A549 (cell line): ENCODE measurements around the gene UBXN7.

Experiments used
- CHD2 ChIP-seq: fragments of 150-350 bp; IDR thresholded peaks from 2 replicates; pipeline ENCODE4 v1.6.1; 2014; ENCODE audit warnings: low read length; ENCODE audit not compliant: partially characterized antibody
- JUN ChIP-seq, 2 experiments: fragments of >200 bp; sonication (Bioruptor Twin); formaldehyde crosslinking; IDR thresholded peaks; 2 replicates in 1 of 2; 3 replicates in 1 of 2; pipeline ENCODE4 v1.6.1; 2016 to 2017
- JUNB ChIP-seq: fragments of >200 bp; sonication (Bioruptor Twin); formaldehyde crosslinking; IDR thresholded peaks from 2 replicates; pipeline ENCODE4 v1.6.1; 2016
- MAZ ChIP-seq: fragments of 150-350 bp; IDR thresholded peaks from 2 replicates; pipeline ENCODE4 v1.6.1; 2014; ENCODE audit warnings: antibody characterized with exemption, low read depth, low read length, borderline replicate concordance
- POLR2A ChIP-seq: IDR thresholded peaks from 2 replicates; pipeline ENCODE4 v1.6.1; 2012; ENCODE audit warnings: mild to moderate bottlenecking, low read length
- RAD21 ChIP-seq, 2 experiments: fragments of >200 bp in 1 of 2; sonication (Bioruptor Twin) in 1 of 2; formaldehyde crosslinking in 1 of 2; IDR thresholded peaks in 1 of 2; conservative IDR thresholded peaks in 1 of 2; 2 replicates in 1 of 2; 3 replicates in 1 of 2; pipeline ENCODE4 v1.6.1; 2012 to 2018; ENCODE audit warnings: inconsistent platforms in 1 of 2
- RCOR1 ChIP-seq: fragments of 150-350 bp; IDR thresholded peaks from 2 replicates; pipeline ENCODE4 v1.6.1; 2014; ENCODE audit warnings: antibody characterized with exemption, low read length, low read depth
- ZFP36 ChIP-seq: fragments of 450-650 bp; IDR thresholded peaks from 2 replicates; pipeline ENCODE4 v1.6.1; 2014; ENCODE audit warnings: borderline replicate concordance; ENCODE audit not compliant: partially characterized antibody
- TF ChIP-seq, protein P1 (sequence below): fragments of >200 bp; sonication (Bioruptor Twin); formaldehyde crosslinking; IDR thresholded peaks from 3 replicates; pipeline ENCODE4 v1.5.1; 2016

DNA sequence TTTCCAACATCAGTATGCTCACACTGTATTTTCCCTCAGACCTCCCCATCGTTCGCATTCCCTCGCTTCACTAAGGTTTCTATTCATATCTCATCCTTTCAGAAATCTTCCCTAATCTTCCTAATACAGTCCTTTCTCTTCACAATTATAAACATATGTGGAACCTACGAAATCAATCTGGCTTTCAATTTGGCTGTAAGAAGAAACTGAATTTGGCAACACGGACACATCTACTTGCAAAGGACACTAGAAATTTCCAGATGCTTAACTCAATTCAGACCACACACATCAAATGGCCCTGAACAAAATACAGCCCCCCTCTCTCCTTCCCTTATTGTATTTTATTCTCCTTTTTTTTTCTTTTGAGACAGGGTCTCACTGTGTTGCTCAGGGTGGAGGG, 54.9 kb downstream of the UBXN7 start:
- TF ChIP-seq POLR2A, result no peak
- TF ChIP-seq JUNB, result no peak
- TF ChIP-seq RAD21 (conservative IDR thresholded peaks at IDR 0.05 in 1 of 2, IDR thresholded peaks at IDR 0.05 in 1 of 2), result no peak
- no peak for TF ChIP-seq JUN (IDR thresholded peaks at IDR 0.05)
- no peak for TF ChIP-seq ZFP36
- TF ChIP-seq RCOR1, result no peak
- TF ChIP-seq, protein P1, sequence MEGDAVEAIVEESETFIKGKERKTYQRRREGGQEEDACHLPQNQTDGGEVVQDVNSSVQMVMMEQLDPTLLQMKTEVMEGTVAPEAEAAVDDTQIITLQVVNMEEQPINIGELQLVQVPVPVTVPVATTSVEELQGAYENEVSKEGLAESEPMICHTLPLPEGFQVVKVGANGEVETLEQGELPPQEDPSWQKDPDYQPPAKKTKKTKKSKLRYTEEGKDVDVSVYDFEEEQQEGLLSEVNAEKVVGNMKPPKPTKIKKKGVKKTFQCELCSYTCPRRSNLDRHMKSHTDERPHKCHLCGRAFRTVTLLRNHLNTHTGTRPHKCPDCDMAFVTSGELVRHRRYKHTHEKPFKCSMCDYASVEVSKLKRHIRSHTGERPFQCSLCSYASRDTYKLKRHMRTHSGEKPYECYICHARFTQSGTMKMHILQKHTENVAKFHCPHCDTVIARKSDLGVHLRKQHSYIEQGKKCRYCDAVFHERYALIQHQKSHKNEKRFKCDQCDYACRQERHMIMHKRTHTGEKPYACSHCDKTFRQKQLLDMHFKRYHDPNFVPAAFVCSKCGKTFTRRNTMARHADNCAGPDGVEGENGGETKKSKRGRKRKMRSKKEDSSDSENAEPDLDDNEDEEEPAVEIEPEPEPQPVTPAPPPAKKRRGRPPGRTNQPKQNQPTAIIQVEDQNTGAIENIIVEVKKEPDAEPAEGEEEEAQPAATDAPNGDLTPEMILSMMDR, result no peak
- no peak for TF ChIP-seq MAZ
- TF ChIP-seq CHD2, result no peak
